ENCODE data around the gene ARHGEF6.
"Not testable (repeated sequence)": the region's sequence is repeated elsewhere in the genome, so short reads cannot be mapped to it uniquely, and the experiment has no call there.

Gene ARHGEF6

DNA sequence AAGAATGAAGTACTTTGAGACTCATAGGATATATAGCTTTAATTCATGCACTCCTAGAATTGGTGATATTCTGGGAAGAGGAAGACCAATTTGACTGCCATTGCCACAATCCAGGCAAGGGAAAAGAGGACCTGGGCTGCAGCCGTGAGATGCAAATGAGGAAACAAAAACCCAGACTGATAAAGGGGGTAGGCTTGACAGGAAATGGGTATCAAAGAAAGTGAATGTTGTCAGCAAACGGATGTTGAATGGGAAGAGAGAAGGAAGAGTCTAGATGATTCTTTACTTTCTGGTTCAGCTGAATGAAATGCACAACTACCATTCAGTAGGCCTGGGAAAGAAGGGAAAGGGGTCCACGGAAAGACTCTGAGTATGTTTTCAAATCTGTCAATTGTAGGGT, 17.1 kb upstream of the ARHGEF6 start:
- Mint-ChIP-seq H3K36me3 (no peaks in the 10 kb centered on the region), H3K9me3 (peaks cover 7% of the 10 kb centered on the region), H3K4me3 (no peak overlapping the region), H3K4me1 (peaks cover 8% of the 10 kb centered on the region), H3K27me3 (no peaks in the 10 kb centered on the region), H3K27ac (no peak overlapping the region)
- ATAC-seq, result no peak

DNA sequence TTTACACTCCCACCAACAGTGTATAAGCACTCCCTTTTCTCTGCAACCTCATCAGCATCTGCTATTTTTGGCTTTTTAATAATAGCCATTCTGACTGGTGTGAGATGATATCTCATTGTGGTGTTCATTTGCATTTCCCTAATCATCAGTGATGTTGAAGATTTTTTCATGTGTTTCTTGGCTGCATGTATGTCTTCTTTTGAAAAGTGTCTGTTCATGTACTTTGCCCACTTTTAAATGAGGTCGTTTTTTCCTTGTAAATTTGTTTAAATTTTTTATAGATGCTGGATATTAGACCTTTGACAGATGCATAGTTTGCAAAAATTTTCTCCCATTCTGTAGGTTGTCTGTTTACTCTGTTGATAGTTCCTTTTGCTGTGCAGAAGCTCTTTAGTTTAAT, 14.4 kb upstream of the ARHGEF6 start:
- not testable (repeated sequence) for H3K4me1 Mint-ChIP-seq, H3K36me3 Mint-ChIP-seq, H3K27me3 Mint-ChIP-seq, ATAC-seq, H3K4me3 Mint-ChIP-seq, H3K9me3 Mint-ChIP-seq, H3K27ac Mint-ChIP-seq

DNA sequence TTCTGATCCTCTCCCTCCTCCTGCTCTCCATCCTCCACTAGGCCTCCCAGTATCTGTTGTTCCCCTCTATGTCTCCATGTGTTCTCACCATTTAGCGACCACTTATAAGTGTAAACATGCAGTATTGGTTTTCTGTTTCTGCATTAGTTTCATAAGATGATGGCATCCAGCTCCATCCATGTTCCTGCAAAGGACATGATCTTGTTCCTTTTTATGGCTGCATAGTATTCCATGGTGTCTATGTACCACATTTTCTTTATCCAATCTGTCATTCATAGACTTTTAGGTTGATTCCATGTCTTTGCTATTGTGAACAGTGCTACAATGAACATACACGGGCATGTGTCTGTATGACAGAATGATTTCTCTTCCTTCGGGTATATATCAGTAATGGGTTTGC, 13.9 kb upstream of the ARHGEF6 start:
- H3K4me1 Mint-ChIP-seq, H3K27ac Mint-ChIP-seq, H3K36me3 Mint-ChIP-seq, H3K4me3 Mint-ChIP-seq, H3K27me3 Mint-ChIP-seq, H3K9me3 Mint-ChIP-seq, ATAC-seq: not testable (repeated sequence)

DNA sequence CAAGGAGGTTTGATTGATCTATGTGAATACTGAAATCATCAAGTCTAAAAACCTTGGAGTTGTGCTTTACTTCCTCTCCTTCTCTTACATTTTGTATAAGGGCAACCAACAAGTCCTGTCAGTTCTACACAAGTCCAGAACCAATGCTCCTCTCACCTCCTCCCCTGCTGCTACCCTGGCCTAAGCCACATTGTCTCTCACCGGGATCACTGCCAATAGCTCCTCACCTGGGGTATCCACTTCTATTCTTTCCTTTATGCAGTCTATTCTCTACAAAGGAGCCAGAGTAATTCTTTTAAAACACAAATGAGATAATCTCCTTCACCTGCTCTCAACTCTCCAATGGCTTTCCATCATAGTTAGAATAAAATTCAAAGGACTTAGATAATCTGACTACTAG, 13.3 kb upstream of the ARHGEF6 start:
- Mint-ChIP-seq H3K27me3 (no peaks in the 10 kb centered on the region), H3K4me1 (peaks cover 8% of the 10 kb centered on the region), H3K4me3 (no peak overlapping the region), H3K27ac (no peak overlapping the region), H3K36me3 (no peaks in the 10 kb centered on the region), H3K9me3 (peaks cover 7% of the 10 kb centered on the region)
- ATAC-seq, result no peak

DNA sequence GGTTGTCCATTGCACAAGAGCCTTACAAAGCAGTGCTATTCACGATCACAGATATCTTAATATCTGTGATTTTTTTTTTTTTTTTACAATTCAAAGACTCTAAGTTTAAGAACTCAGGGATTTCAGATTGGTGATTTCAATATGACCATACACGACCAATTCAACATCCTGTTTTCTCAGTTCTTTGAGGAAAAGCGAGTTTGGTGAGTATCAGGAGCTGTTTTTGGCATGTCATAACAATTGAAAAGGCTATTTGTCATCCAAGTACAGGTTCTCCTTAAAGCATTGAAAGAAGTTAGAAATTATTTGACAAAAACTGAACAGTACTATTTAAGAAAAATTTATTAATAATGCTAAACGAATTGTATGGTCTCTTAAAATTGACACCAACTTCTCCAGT, 9.1 kb upstream of the ARHGEF6 start:
- Mint-ChIP-seq H3K4me1 (no peaks in the 10 kb centered on the region), H3K27ac (no peak overlapping the region)
- no peak for ATAC-seq

DNA sequence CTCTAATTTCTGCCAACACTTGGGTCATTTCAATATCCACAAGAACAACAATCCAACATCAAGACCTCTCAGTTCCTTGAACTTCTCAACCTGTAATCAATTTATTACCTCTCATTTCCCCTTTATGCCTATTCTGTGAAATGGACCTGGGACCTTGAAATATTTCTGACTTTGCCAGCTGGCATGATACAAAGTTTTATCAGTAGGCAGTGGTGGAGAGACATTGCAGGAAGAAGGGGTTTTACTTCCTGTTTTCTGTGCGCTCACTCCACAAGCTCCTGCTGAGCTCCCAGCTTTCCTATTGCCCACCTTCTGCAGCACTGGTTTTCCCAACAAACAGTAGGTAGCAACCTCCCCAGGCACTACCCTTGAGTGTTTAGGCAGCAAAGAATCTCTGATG, 3.5 kb upstream of the ARHGEF6 start:
- Mint-ChIP-seq H3K27ac (peak overlapping the region; percentile 35), H3K27me3 (no peaks in the 10 kb centered on the region), H3K4me1 (peaks cover 23% of the 10 kb centered on the region), H3K36me3 (no peaks in the 10 kb centered on the region), H3K4me3 (no peak overlapping the region), H3K9me3 (no peaks in the 10 kb centered on the region)
- ATAC-seq, result no peak

More for the DNA sequence above, 9.1 kb upstream of the ARHGEF6 start:
- Mint-ChIP-seq H3K9me3 (peaks cover 4% of the 10 kb centered on the region), H3K36me3 (no peaks in the 10 kb centered on the region), H3K27me3 (no peaks in the 10 kb centered on the region), H3K4me3 (no peak overlapping the region)

DNA sequence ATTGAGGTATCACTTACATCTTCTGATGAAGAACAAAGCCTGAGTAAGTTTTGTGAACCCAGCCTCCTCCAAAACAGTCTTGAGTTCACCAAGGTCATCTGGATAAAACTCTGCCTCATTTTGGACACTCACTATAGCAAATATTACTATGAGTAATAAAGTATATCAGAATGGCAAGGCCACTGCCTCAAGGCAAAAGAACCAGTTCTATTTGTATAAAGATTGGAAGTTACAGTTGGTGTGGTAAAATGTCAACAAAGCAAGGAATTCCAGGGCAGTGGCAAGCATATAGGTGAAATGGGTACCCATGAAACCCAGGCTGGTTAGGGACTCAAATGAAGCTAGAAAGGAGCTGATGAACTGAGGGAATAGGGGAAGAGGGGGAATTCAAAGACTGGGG, 2.4 kb upstream of the ARHGEF6 start:
- H3K36me3 Mint-ChIP-seq, result no peaks in the 10 kb centered on the region
- H3K9me3 Mint-ChIP-seq, result no peaks in the 10 kb centered on the region
- H3K27me3 Mint-ChIP-seq, result no peaks in the 10 kb centered on the region
- no peak for ATAC-seq
- peak overlapping the region; percentile 35 for H3K27ac Mint-ChIP-seq
- H3K4me1 Mint-ChIP-seq, result peaks cover 23% of the 10 kb centered on the region
- H3K4me3 Mint-ChIP-seq, result no peak overlapping the region

DNA sequence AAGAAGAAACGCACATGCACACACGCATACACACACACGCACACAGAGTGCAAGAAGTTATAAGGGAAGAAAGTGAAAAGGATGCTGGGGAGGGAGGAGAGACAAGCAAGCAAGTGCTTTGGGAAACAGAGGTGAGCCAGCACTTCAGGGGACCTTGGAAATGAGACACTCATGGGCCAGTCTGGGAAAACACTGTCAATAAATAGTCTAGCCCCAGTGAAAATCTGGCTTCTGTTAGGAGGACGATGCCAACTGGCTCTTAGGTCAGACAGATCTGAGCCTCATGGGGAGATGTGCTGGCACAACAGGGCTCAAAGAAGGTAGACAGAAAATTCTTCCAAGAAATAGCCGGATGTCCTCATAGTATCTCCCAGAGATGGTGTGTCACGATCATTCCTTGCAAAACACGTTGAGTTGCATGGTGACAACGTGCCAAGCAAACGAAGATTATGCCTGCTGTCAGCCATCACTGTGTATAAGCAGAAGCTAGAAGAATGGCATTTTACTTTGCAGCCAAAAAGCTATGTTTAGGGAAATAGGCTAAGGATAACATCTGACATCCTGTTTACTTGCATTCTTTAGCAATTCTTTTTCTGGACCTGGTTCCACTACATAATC, 557 bp upstream of the ARHGEF6 start:
- Mint-ChIP-seq H3K4me1 (peaks cover 38% of the 10 kb centered on the region), H3K36me3 (no peaks in the 10 kb centered on the region), H3K27ac (peak overlapping the region; percentile 90), H3K4me3 (peak overlapping the region; percentile 81), H3K27me3 (no peaks in the 10 kb centered on the region), H3K9me3 (no peaks in the 10 kb centered on the region)
- no peak for ATAC-seq

DNA sequence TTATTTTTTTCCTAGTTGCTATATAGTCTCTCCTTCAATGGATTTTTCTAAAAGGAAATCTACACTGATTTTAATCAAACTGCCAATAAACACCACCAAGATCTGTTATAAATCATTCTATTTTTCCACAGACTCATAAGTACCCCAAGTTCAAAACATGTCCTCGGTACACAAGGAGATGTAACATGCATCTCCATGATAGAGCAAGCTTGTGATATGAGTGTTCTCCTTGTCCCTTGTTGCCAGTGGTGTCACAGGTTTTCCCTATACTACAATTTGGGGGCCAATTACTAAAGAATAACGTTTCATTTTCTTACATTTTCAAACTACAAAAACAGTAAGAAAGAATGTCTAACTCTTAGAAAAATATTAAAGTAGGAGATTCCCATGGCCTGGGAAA, 491 bp downstream of the ARHGEF6 start:
- no peaks in the 10 kb centered on the region for H3K27me3 Mint-ChIP-seq
- no peak for ATAC-seq
- no peaks in the 10 kb centered on the region for H3K9me3 Mint-ChIP-seq
- peak overlapping the region; percentile 81 for H3K4me3 Mint-ChIP-seq
- H3K36me3 Mint-ChIP-seq, result no peaks in the 10 kb centered on the region
- peaks cover 49% of the 10 kb centered on the region for H3K4me1 Mint-ChIP-seq
- H3K27ac Mint-ChIP-seq, result peak overlapping the region; percentile 90

DNA sequence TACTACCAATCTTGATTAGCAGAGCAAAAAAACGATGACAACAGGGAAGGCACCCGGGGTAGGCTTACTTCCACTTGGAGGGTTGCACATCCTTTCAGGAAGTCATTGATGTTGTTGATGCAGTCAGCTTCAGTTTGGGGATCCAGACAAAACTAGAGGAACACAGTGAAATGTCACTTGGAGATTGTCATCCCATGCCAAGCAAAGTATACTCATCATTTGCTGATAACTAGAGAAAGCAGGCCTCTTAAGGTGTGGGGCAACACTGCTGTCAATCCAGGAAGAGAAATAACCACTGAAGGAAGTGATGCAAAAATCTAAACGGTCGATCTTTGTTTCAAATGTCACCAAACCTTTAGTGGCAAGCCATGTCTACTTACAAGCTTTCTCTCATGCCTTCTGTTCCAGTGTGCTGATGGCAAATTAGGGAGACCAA, 1.4 kb downstream of the ARHGEF6 start:
- Mint-ChIP-seq H3K4me1 (peaks cover 57% of the 10 kb centered on the region), H3K9me3 (no peaks in the 10 kb centered on the region), H3K4me3 (peak overlapping the region; percentile 81), H3K27ac (peak overlapping the region; percentile 90), H3K27me3 (no peaks in the 10 kb centered on the region), H3K36me3 (no peaks in the 10 kb centered on the region)
- ATAC-seq, result peak; percentile 48

DNA sequence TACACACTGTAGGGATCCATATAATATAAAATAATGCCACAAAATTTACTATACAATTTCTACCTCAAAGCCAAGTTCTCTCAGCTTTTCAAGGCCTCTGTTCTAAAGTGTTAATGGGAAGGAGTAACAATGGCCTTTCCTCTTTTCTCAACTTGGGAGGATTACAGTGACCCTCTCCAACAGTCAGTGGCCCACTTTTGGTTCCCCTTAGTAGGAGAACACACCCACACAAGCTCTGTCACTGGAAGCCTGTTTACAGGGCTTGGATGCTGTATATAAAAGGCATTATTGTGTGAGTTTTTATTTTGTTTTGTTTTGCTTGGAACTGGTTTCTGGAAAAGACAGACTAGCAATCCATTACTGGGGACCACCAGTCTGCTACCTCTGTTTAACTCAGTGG, 1.8 kb downstream of the ARHGEF6 start:
- Mint-ChIP-seq H3K36me3 (no peaks in the 10 kb centered on the region), H3K4me3 (peak overlapping the region; percentile 81), H3K9me3 (no peaks in the 10 kb centered on the region), H3K27me3 (no peaks in the 10 kb centered on the region), H3K4me1 (peaks cover 55% of the 10 kb centered on the region), H3K27ac (peak overlapping the region; percentile 90)
- ATAC-seq, result no peak

DNA sequence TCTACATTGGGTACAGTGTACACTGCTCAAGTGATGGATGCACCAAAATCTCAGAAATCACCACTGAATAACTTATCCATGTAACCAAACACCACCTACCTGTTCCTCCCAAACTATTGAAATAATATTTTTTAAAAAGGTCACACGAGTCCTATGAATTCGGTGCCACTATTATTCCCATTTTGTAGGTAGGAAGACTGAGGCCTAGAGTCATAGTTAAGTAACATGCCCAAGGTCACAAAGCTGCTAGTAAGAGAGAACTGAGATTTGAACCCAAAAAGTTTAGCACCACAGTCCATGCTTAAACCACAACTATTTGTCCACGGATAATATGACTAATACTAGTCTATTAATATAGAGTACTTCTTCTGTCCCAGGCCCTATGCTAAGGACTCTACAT, 2.7 kb downstream of the ARHGEF6 start:
- H3K27ac Mint-ChIP-seq, result peak overlapping the region; percentile 90

DNA sequence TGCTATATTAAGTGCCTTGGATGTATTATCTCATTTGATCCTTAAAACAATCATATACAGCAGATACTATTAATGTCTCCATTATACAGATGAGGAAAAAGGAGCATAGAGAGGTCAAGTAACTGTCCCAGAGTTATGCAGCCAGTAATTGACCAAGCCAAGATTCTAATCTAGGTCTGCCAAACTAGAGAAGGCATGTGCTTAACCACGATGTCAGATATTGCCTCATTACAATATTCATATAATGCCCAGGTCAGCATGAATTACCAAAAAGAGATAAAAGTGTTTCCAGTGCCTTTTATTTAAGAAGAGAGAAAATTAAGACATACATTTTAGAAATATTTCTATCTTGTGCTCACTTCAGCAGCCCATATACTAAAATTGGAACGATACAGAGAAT, 7.1 kb downstream of the ARHGEF6 start:
- no peaks in the 10 kb centered on the region for H3K27me3 Mint-ChIP-seq
- H3K4me3 Mint-ChIP-seq, result no peak overlapping the region

More for the DNA sequence above, 2.7 kb downstream of the ARHGEF6 start:
- Mint-ChIP-seq H3K4me3 (no peak overlapping the region), H3K27me3 (no peaks in the 10 kb centered on the region), H3K4me1 (peaks cover 47% of the 10 kb centered on the region), H3K36me3 (no peaks in the 10 kb centered on the region), H3K9me3 (no peaks in the 10 kb centered on the region)
- no peak for ATAC-seq

DNA sequence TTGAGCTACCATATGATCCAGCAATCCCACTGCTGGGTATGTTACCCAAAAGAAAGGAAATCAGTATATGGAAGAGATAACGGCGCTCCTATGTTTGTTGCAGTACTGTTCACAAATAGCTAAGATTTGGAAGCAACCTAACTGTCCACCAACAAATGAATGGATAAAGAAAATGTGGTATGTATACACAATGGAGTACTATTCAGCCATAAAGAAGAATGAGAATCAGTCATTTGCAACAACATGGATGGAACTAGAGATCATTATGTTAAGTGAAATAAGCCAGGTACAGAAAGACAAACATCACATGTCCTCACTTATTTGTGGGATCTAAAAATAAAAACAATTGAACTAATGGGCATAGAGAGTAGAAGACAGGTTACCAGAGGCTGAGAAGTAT, 8.9 kb downstream of the ARHGEF6 start:
- not testable (repeated sequence) for ATAC-seq, H3K36me3 Mint-ChIP-seq, H3K4me3 Mint-ChIP-seq, H3K9me3 Mint-ChIP-seq, H3K27me3 Mint-ChIP-seq
- Mint-ChIP-seq H3K4me1 (peaks cover 36% of the 10 kb centered on the region), H3K27ac (peak overlapping the region; percentile 55)

More for the DNA sequence above, 7.1 kb downstream of the ARHGEF6 start:
- ATAC-seq, result no peak
- peaks cover 42% of the 10 kb centered on the region for H3K4me1 Mint-ChIP-seq
- H3K27ac Mint-ChIP-seq, result no peak overlapping the region
- H3K9me3 Mint-ChIP-seq, result no peaks in the 10 kb centered on the region
- H3K36me3 Mint-ChIP-seq, result peaks cover 5% of the 10 kb centered on the region

DNA sequence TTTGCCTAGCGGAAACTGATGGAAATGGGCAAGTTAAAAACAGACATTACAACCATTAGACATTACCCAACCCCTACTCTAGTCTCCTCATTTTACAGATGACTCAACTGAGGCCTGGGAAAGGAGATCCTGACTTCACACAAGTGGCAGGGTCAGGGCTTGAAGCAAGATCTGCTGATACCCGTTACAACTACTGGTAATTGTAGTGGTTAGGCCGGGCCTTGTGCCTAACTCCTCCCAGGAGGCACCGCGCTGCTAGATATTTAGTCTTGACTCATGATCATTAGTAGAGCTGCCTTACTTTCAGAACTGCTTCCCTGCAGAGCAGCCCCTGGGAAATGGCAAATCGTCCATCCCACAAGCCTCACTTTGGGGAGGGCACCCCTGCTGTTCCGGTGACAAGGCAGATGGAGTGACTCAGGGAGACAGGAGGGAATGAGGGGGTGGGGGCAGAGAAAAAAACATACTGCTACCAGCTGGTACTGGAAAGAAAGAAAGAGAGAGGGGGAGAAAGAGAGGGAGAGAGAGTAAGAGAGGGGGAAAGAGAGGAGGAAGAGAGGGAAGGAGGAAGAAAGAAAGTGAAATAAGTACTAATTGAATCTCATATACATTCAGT, 12.2 kb downstream of the ARHGEF6 start:
- H3K4me1 Mint-ChIP-seq, result peaks cover 15% of the 10 kb centered on the region
- H3K27ac Mint-ChIP-seq, result peak overlapping the region; percentile 93
- peaks cover 5% of the 10 kb centered on the region for H3K36me3 Mint-ChIP-seq
- peak overlapping the region; percentile 85 for H3K4me3 Mint-ChIP-seq
- no peaks in the 10 kb centered on the region for H3K9me3 Mint-ChIP-seq
- H3K27me3 Mint-ChIP-seq, result no peaks in the 10 kb centered on the region
- peak; percentile 43 for ATAC-seq

All from stimulated activated memory B cell treated with anti-CD40 and anti-IgM and Interleukin-4, amounts not matched to agents 10 μg/mL and 1 μg/mL and 100 μg/mL, for 72 hours (primary cell).